Breast epithelium (tissue), 3 donors: ENCODE results near the gene AGBL5.

ENCODE experiments used
- POLR2A ChIP-seq: fragments of 450-650 bp; IDR thresholded peaks from one replicate; pipeline ENCODE4 v1.6.1; 2016; ENCODE audit warnings: antibody characterized with exemption, mild to moderate bottlenecking, moderate library complexity
- TF ChIP-seq, protein P1 (sequence below), 3 donors: fragments of 450-650 bp; IDR thresholded peaks; one replicate each; pipeline ENCODE4 v1.5.1; 2016 to 2017; ENCODE audit warnings: antibody characterized with exemption in 3 of 3, mild to moderate bottlenecking in 3 of 3, moderate library complexity in 3 of 3

DNA sequence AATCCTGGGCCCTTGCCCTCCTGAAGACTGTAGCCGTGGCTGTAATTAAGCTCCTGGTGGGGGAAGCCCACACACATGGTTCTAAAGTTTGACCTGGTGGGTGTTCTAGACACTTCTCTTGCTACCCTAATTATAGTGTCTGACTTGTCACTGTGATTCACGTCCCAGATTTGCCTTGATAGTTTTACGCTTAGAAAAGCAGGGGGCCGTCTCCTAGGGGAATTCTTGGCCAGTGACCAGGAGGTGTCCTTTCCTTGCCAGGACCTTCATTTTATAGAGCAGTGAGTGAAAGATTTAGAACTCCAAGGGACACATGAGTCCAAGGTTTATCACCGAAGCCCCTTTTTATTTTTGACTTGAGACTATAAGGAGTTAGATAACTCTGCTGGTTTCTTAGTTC lies 9.7 kb upstream of the AGBL5 start:
- TF ChIP-seq, protein P1, sequence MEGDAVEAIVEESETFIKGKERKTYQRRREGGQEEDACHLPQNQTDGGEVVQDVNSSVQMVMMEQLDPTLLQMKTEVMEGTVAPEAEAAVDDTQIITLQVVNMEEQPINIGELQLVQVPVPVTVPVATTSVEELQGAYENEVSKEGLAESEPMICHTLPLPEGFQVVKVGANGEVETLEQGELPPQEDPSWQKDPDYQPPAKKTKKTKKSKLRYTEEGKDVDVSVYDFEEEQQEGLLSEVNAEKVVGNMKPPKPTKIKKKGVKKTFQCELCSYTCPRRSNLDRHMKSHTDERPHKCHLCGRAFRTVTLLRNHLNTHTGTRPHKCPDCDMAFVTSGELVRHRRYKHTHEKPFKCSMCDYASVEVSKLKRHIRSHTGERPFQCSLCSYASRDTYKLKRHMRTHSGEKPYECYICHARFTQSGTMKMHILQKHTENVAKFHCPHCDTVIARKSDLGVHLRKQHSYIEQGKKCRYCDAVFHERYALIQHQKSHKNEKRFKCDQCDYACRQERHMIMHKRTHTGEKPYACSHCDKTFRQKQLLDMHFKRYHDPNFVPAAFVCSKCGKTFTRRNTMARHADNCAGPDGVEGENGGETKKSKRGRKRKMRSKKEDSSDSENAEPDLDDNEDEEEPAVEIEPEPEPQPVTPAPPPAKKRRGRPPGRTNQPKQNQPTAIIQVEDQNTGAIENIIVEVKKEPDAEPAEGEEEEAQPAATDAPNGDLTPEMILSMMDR (IDR thresholded peaks at IDR 0.05), result no peak
- no peak for TF ChIP-seq POLR2A
